Epithelial cell of proximal tubule (primary cell): ENCODE results near the gene YJU2. TPM values are rescaled to one million over a fixed set of nuclear protein-coding genes. Genes with fewer than 3 reads are reported as not detected.

Experiments
- DNase-seq: peaks from one replicate; pipeline ENCODE4 v3.0.0-alpha.2; 2011; ENCODE audit warnings: low read depth
- H3K4me3 ChIP-seq: 2 replicates; pipeline ENCODE4 v1.5.1; 2011; ENCODE audit warnings: low read depth, mild to moderate bottlenecking, low read length
- total RNA-seq: library from RNA; depleted of rRNA; stranded (reverse); fragments of >200 nt; gene quantifications from 2 replicates; pipeline ENCODE4 v1.2.3, GENCODE V29; 2015
- TF ChIP-seq, protein P1 (sequence below): conservative IDR thresholded peaks from 2 replicates; pipeline ENCODE4 v1.5.1; 2012; ENCODE audit warnings: low read depth, mild to moderate bottlenecking, low read length

YJU2 gene
- total RNA-seq, 1 donor from 2014 or later: 34.3 TPM

- DNase-seq: no peak
- TF ChIP-seq, protein P1, sequence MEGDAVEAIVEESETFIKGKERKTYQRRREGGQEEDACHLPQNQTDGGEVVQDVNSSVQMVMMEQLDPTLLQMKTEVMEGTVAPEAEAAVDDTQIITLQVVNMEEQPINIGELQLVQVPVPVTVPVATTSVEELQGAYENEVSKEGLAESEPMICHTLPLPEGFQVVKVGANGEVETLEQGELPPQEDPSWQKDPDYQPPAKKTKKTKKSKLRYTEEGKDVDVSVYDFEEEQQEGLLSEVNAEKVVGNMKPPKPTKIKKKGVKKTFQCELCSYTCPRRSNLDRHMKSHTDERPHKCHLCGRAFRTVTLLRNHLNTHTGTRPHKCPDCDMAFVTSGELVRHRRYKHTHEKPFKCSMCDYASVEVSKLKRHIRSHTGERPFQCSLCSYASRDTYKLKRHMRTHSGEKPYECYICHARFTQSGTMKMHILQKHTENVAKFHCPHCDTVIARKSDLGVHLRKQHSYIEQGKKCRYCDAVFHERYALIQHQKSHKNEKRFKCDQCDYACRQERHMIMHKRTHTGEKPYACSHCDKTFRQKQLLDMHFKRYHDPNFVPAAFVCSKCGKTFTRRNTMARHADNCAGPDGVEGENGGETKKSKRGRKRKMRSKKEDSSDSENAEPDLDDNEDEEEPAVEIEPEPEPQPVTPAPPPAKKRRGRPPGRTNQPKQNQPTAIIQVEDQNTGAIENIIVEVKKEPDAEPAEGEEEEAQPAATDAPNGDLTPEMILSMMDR: no peak
- no peak overlapping the region for H3K4me3 ChIP-seq
These were observed 13.8 kb downstream of the YJU2 start for GRCh38 chr19:4260613-4261191.

DNA sequence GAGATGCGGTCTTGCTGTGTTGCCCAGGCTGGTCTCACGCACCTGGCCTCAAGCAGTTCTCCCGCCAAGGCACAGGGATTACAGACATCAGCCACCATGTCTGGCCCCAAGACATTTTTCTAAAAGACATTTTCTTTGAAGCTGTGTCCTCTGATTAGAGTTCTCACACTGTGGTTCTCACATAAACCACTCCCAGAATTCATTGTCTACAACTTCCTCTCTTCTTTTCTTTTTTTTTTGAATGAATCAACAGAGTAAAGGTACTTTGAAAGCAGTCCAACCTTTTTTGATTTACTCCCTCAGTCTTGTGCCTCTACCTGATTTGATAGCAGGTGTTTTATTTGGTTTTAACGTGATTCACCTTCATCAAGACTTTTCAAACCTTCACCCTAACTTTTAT is 17.9 kb downstream of the YJU2 start:
- no peak for DNase-seq
- TF ChIP-seq, protein P1: no peak
- H3K4me3 ChIP-seq: no peak overlapping the region

GRCh38 chr19:4266253-4267000 is 19.5 kb downstream of the YJU2 start:
- H3K4me3 ChIP-seq: no peak overlapping the region
- TF ChIP-seq, protein P1: no peak
- no peak for DNase-seq

DNA sequence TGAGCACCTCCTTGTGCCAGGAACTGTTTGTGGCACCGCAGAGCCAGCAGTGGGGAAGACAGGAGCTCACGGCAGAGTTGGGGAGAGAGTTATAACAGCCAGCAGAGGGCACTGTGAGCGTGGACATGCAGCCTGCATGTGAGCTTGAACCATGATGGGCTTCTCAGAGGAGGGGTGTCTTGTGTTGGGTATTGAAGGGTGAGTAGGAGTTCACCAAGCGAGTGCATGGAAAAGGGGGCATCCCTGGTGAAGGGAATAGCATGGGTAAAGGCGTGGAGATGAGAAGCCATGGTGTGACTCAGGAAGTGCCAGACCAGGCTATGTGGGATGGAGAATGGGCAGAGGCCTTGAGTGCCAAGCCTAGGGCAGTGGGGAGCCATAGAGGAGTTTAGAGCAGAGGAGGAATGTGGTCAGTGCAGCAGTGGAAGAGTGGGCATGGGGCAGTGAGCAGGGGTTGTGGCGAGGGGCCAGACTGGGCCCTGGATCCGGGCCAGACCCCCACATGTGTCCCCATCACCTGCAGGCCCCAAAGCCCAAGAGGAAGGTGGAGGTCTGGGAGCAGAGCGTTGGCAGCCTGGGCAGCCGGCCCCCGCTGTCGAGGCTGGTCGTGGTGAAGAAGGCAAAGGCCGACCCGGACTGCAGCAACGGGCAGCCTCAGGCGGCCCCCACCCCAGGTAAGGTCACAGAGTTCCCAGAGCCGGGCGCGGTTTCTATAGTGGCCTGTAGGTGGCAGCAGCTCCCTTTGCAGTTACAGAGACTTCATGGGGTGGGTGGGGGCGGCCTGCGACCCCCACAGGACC is 20.4 kb downstream of the YJU2 start:
- TF ChIP-seq, protein P1: peak; percentile 77
- DNase-seq: no peak
- no peak overlapping the region for H3K4me3 ChIP-seq

DNA sequence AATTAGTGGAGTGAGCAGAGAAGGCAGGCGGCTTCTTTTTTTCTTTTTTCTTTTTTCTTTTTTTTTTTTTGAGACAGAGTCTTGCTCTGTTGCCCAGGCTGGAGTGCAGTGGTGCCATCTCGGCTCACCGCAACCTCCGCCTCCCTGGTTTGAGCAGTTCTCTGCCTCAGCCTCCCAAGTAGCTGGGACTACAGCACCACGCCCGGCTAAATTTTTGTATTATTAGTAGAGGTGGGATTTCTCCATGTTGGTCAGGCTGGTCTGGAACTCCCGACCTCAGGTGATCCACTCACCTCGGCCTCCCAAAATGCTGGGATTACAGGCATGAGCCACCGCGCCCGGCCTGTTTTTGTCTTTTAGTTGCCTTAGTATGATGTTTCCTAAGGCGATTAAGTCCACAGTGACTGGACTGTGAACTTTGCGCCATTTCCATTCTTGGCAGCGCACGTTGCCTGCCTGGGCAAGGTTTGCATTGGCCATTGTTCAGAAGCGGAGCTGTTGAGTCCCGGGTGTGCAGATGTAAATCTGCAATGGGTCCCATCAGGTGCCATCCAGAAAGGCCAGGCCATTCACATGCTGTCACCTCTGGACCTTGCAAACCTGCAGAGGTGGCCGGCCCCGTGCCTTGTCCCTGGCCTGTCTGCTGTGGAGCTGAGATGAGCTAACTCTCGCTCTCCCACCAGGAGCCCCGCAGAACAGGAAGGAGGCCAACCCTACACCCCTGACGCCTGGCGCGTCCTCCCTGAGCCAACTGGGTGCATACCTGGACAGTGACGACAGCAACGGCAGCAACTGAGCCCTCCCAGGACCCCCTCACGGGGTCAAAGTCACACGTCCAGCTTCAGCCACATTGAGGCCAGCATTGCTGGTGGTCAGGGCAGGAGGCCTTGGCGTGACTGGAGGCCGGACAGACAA is 21.3 kb downstream of the YJU2 start:
- no peak overlapping the region for H3K4me3 ChIP-seq
- TF ChIP-seq, protein P1: no peak

DNA sequence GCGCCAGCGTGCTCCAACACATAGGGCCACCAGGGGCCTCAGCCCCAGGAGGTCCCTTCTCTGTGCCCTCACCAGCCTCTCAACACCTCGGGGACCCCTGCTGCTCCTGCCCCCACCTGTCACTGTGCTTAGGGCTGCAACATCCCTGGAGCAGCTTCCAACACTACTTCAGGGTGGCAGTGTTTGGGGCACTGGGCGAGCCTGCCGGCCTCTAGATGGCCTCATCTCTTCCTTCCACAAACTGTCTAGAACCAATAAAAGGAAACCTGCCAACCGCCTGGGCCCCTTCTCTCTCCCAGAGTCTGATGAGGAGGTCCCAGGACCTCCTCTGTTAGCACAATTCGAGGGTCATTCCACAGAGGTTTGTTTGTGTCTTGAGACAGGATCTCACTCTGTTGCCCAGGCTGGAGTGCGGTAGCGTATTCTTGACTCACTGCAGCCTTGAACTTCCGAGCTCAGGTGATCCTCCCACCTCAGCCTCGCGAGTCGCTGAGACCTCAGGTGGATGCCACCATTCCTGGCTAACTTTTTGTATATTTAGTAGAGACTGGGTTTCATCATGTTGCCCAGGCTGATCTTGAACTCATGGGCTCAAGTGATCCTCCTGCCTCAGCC is 22.0 kb downstream of the YJU2 start:
- TF ChIP-seq, protein P1: peak; percentile 14
- DNase-seq: no peak
- no peak overlapping the region for H3K4me3 ChIP-seq

More for the DNA sequence above, 21.3 kb downstream of the YJU2 start:
- no peak for DNase-seq
